Breast epithelium (tissue), 3 donors: Measurements from ENCODE around the gene KRTAP5-3.

Experiments used
- POLR2AphosphoS5 ChIP-seq, 3 donors: sonication (generic); formaldehyde crosslinking; IDR thresholded peaks; one replicate each; pipeline ENCODE4 v1.6.1; 2017; ENCODE audit warnings: antibody characterized with exemption in 3 of 3
- TF ChIP-seq, protein P1 (sequence below), 3 donors: fragments of 450-650 bp; IDR thresholded peaks; one replicate each; pipeline ENCODE4 v1.5.1; 2016 to 2017; ENCODE audit warnings: antibody characterized with exemption in 3 of 3, mild to moderate bottlenecking in 3 of 3, moderate library complexity in 3 of 3

DNA sequence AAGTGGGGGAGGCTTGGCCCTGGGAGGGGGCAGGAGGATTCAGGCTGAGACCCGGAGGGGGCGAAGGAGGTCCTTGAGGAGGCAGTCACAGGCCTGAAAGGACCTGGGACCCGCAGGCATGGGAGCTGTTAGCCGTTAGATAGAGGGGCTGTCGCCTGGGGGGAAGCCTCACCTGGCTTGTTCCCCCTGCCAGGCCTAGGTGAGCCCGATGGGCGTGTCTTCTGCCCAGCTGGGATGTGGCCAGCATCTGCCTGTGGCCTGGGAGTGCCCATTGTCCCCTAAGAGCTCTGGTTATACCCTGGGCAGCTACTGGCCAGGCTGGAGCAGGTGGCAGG lies 34.4 kb downstream of the KRTAP5-3 start:
- TF ChIP-seq, protein P1, sequence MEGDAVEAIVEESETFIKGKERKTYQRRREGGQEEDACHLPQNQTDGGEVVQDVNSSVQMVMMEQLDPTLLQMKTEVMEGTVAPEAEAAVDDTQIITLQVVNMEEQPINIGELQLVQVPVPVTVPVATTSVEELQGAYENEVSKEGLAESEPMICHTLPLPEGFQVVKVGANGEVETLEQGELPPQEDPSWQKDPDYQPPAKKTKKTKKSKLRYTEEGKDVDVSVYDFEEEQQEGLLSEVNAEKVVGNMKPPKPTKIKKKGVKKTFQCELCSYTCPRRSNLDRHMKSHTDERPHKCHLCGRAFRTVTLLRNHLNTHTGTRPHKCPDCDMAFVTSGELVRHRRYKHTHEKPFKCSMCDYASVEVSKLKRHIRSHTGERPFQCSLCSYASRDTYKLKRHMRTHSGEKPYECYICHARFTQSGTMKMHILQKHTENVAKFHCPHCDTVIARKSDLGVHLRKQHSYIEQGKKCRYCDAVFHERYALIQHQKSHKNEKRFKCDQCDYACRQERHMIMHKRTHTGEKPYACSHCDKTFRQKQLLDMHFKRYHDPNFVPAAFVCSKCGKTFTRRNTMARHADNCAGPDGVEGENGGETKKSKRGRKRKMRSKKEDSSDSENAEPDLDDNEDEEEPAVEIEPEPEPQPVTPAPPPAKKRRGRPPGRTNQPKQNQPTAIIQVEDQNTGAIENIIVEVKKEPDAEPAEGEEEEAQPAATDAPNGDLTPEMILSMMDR (IDR thresholded peaks at IDR 0.05), result no peak
- no peak for TF ChIP-seq POLR2AphosphoS5 (IDR thresholded peaks at IDR 0.05)
